GM21381 (cell line): ENCODE data around the gene SLC27A3.
"Not testable (repeated sequence)": the region's sequence is repeated elsewhere in the genome, so short reads cannot be mapped to it uniquely, and the experiment has no call there.

Experiments used
- ATAC-seq: cut with Tn5 transposase; IDR thresholded peaks from one replicate; pipeline ENCODE4 v1.9.1; 2021; ENCODE audit warnings: mild to moderate bottlenecking, moderate library complexity; ENCODE audit not compliant: unreplicated experiment

Gene SLC27A3

DNA sequence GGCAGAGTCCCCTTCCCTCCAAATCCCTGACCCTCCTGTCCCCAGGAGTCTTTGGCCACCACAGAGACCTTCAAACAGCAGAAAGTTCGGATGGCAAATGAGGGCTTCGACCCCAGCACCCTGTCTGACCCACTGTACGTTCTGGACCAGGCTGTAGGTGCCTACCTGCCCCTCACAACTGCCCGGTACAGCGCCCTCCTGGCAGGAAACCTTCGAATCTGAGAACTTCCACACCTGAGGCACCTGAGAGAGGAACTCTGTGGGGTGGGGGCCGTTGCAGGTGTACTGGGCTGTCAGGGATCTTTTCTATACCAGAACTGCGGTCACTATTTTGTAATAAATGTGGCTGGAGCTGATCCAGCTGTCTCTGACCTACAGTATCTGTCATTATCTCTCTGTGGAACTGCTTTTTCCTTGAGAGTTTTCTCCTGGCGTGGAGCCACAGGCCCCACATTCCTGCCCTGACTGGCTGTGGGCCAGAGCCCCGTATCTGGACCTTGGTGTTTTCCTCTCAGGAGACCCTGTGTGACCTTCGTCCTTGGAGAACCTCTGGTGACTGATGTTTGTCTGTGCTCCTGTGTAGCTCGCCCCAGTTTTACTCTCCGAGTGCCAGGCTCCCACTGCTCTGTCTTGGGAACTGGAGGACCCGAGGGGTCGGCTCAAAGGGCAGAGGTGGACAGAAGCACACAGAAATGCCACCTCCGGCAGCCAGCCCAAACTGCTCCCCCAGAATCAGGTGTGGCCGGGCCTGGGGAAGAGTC, 4.8 kb downstream of the SLC27A3 start:
- ATAC-seq: no peak

GRCh38 chr1:153780551-153780950, 5.3 kb downstream of the SLC27A3 start:
- ATAC-seq: no peak

GRCh38 chr1:153782648-153783047, 7.4 kb downstream of the SLC27A3 start:
- not testable (repeated sequence) for ATAC-seq

DNA sequence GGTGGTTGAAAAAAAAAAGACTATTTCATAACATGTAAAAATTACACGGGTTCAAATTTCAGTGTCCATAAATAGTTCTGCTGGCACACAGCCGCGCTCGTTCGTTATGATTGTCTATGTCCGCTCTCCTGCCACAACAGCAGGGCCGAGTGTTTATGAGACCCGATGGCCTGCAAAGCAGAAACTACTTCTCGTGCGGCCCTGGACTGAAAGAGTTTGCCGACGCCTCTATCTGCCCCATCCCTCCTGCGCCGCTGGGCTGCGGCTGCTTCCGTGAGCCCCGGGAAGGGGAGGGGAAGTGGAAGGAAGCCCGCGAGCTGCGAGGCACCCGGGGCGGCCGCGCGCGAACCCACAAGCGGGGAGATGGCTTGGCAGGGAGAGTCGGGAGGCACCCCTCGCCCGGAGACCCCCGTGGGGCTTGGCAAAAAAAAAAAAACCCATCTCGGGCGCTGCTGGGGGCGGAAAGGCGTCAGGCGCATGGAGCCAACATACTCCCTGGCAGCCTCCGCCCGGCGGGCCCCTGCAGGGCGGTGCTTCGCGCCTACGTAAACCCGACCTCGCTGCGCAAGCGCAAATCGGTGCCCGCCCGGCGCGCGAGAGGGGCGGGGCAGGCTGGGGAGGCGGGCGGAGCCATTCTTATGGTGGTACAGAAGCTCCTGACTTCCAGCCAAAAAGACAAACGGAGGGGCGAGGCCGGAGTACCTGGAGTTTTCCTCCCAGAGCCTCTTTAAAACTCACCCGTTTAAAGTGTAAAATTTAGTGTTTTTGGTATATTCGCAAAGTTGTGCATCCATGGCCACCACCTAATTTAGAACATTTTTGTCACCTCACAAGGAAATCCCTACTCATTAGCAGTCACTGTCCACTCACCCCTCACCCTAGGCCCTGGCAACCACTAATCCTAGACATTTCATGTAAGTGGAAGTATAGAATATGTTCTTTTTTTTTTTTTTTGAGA, 8.3 kb downstream of the SLC27A3 start:
- peak; percentile 92 for ATAC-seq

DNA sequence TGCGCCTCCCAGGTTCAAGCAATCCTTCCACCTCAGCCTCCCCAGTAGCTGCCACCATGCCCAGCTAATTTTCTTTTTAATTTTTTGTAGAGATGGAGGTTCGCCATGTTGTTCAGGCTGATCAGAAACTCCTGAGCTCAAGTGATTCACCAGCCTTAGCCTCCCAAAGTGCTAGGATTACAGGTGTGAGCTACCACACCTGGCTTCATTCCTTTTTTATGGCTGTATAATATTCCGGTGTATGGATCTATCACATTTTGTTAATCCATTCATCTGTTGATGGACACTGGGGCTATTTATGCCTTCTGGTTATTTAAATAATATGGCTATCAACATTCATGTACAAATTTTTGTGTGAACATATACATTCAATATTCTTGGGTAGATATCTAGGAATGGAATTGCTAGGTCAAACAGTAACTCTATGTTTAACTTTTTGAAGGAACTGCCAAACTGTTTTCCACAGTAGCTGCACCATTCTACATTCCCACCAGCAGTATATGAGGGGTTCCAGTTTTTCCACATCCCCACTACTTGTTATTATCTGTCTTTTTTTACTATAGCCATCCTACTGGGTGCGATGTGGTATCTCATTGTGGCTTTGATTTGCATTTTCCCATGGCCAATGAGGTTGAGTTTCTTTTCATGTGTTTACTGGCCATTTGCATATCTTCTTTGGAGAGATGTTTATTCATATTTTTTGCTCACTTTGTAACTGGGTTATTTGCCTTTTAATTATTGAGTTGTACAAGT, 11.0 kb downstream of the SLC27A3 start:
- ATAC-seq: no peak

GRCh38 chr1:153789478-153790034, 14.3 kb downstream of the SLC27A3 start:
- ATAC-seq: no peak

DNA sequence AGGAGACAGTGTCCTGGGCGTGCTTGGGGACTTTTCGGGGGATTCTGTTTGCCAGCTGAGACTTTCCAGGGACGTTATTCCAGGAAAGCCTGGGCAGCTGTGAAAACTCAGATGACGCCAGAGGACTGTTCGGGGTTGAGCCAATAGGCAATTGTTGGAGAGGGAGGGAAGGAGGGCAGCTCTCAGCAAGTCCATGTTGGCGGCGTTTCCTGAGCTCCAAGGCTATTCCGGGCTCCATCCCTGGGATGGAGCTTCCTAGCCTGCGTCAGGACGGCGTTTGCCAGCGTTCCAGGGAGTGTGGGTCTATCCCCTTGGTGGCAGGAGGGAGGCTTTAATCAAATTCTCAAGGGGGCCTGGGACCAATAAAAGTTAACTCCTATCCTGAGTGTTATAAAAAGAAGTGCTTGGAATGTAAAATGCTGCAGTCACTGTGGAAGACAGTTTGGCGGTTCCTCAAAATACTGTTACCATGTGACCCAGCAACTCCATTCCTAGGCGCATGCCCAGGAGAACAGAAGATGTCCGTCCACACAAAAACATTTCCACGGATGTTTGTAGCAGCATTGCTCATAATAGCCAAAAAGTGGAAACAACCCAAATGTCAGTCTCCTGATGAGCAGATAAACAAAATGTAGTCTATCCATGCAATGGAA, 15.2 kb downstream of the SLC27A3 start:
- no peak for ATAC-seq

DNA sequence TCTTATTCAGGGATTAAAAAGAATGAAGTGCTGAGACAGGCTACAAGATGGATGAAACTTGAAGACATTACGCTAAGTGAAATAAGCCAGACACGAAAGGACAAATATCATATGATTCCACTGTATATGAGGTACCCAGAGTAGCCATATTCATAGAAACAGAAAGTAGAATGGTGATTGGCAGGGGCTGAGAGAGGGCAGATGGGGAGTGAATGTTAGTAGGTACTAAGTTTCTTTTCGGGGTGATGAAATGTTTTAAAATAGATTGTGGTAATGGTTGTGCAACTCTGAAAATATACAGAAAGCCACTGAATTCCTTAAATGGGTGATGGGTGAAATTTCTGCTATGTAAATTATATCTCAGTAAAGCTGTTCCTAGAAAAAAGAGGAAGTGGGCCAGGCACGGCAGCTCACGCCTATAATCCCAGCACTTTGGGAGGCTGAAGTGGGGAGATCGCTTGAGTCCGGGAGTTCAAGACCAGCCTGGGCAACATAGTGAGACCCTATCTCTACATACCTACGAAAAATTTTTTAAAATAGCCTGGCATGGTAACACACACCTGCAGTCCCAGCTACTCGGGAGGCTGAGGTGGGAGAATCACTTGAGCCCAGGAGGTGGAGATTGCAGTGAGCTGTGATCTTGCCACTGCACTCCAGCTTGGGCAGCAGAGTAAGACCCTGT, 15.9 kb downstream of the SLC27A3 start:
- ATAC-seq: peak; percentile 85

- ATAC-seq: no peak
Observed at GRCh38 chr1:153791648-153792253, 16.5 kb downstream of the SLC27A3 start.

- no peak for ATAC-seq
Observed at GRCh38 chr1:153792631-153793041, 17.4 kb downstream of the SLC27A3 start.

GRCh38 chr1:153793261-153793972, 18.2 kb downstream of the SLC27A3 start:
- no peak for ATAC-seq

DNA sequence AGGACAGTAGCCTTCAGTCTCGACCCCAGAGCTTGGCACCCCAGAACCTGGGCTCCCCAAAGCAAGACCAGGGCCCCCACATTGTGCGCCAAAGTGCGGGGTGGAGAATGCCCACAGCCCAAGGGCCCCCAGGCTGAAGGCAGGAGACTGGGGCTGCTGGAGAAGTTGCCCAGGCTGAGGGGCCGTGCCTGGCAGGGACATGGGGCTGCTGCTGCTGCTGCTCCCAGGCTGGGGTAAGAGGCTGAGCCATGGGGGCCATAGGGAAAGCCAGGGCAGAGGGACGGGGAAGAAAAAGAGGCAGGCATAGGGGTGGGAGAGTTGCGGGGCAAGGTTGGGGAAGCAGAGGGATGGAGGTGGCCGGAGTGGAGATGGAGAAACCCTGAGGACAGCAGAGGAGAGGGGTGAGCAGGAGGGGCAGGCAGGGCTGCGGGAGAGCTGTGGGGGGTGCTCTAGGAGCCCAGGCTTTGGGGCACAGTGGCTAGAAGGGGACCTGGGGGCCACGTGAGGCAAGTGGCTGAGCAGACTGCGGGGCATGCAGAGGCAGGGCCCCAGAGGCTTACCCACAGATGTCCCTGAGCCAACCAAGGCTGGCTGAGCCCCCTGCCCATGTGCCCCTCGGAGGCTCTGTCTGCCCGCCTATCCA, 18.9 kb downstream of the SLC27A3 start:
- ATAC-seq: no peak

DNA sequence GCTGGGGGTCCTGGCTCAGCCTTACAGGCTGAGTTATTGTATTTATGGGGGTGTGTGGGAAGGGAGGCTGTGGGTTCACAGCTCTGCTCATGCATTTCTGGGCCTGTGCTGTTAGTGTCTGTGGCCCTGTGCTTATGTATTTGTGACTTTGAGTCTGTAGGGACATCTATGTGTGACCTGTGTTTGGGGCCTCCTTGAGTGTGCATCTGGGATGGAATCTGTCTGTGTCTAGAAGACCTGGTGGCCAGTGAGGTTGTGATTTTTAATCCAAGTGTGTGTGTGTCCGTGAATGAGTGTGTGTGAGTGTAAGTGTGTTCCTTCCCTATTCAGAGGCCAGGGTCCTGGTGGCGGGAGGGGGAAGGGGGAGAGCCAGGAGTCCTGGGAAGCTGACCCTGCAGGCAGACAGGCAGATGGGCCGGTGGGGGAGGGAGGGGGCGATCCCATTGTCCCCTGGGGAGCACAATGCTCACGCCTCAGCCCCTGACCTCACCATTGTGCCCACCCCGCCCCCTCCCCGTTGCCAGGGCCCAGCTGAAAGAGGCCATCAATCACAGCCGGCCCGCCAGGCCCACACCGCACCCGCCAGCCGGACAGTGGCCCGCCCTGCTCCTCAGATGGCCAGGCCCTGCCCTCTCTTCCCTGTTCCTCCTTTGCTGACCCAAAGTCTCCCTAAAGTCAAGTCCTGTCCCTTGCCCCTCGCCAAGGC, 19.6 kb downstream of the SLC27A3 start:
- ATAC-seq: no peak

- ATAC-seq: no peak
Observed at GRCh38 chr1:153795330-153795837, 20.2 kb downstream of the SLC27A3 start.

GRCh38 chr1:153795934-153796785, 21.0 kb downstream of the SLC27A3 start:
- no peak for ATAC-seq
